ENCODE measurements around the gene ZGPAT. TPM values are rescaled to one million over a fixed set of nuclear protein-coding genes. Genes with fewer than 3 reads are reported as not detected.

The ZGPAT gene
- total and polyA plus RNA-seq, 10 of the 15 experiments (the other 5 are each of a cell fraction or from before 2014, with no cell fraction given) = 0.58 to 52.9 (median 18.0) TPM

DNA sequence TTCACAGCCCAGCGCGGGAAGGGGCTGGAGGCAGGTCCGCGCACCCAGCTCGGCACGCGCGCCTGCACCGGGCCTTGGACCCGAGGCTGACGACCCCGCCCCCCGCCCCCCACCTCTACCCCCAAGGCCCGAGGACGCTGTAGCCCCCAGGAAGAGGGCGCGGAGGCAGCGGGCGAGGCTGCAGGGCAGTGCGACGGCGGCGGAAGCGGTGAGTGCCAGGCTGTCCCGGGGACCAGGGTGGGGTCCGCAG lies 29.8 kb downstream of the ZGPAT start (continued):
- TF ChIP-seq, protein P1, sequence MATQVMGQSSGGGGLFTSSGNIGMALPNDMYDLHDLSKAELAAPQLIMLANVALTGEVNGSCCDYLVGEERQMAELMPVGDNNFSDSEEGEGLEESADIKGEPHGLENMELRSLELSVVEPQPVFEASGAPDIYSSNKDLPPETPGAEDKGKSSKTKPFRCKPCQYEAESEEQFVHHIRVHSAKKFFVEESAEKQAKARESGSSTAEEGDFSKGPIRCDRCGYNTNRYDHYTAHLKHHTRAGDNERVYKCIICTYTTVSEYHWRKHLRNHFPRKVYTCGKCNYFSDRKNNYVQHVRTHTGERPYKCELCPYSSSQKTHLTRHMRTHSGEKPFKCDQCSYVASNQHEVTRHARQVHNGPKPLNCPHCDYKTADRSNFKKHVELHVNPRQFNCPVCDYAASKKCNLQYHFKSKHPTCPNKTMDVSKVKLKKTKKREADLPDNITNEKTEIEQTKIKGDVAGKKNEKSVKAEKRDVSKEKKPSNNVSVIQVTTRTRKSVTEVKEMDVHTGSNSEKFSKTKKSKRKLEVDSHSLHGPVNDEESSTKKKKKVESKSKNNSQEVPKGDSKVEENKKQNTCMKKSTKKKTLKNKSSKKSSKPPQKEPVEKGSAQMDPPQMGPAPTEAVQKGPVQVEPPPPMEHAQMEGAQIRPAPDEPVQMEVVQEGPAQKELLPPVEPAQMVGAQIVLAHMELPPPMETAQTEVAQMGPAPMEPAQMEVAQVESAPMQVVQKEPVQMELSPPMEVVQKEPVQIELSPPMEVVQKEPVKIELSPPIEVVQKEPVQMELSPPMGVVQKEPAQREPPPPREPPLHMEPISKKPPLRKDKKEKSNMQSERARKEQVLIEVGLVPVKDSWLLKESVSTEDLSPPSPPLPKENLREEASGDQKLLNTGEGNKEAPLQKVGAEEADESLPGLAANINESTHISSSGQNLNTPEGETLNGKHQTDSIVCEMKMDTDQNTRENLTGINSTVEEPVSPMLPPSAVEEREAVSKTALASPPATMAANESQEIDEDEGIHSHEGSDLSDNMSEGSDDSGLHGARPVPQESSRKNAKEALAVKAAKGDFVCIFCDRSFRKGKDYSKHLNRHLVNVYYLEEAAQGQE (IDR thresholded peaks at IDR 0.05; ENCODE audit: low read depth, low read length) = no peak
- TF ChIP-seq TCF3 (IDR thresholded peaks at IDR 0.05; ENCODE audit: borderline replicate concordance, insufficient read depth, low read depth, low read length) = no peak

GRCh38 chr20:63737945-63738686 lies 30.3 kb downstream of the ZGPAT start:
- SMC1A ChIA-PET (ENCODE audit: uncharacterized antibody, unreplicated experiment) = interaction anchor here (0.6 kb wide), 1 partner anchor 10 kb away, joined by 3 read pairs; no protein-coding TSS in a partner anchor
- no peaks in the 10 kb centered on the region for H3K9me3 ChIP-seq (replicated peaks; ENCODE audit: control insufficient read depth, insufficient read depth, low read length)
- POLR2A ChIA-PET = interaction anchor here (1.0 to 1.4 kb wide), 2 partner anchors 31 to 217 kb away, joined by 3 to 4 read pairs; partner anchors contain the start of genes ARFRP1 and ZGPAT
- peak; percentile 73 for TF ChIP-seq POLR2A (IDR thresholded peaks at IDR 0.05; ENCODE audit: low read depth, low read length)
- peak in 1 of 2 experiments; percentile 20; a peak in 1 of 3 replicates for TF ChIP-seq EGR1 (IDR thresholded peaks at IDR 0.05; ENCODE audit: borderline replicate concordance in 1 of 2, low read depth in 2 of 2, low read length in 2 of 2)
- 0 out of 2 replicates have a peak, but pooled peaks have one; percentile 61 for TF ChIP-seq NR2F1 (conservative IDR thresholded peaks at IDR 0.05)
- TF ChIP-seq BHLHE40 (IDR thresholded peaks at IDR 0.05; ENCODE audit: borderline replicate concordance in 1 of 2, low read depth in 2 of 2, low read length in 1 of 2) = peak in 1 of 2 experiments; percentile 61; a peak in 2 of 4 replicates
- no peak for TF ChIP-seq USF2 (IDR thresholded peaks at IDR 0.05; ENCODE audit: borderline replicate concordance, low read depth, low read length)
- TF ChIP-seq CHD1 (IDR thresholded peaks at IDR 0.05; ENCODE audit: low read depth, low read length) = no peak
- WGBS (ENCODE audit: insufficient coverage, insufficient replicate concordance, low lambda C conversion rate, missing lambda C conversion rate) = 45% methylated on average over 26 of the region's 43 CpGs
- H3K4me3 ChIP-seq = peak overlapping the region; percentile 84
- peaks cover 5 to 28% of the 10 kb centered on the region in 2 experiments; a peak in 3 of 4 replicates for H3K36me3 ChIP-seq (ENCODE audit: control insufficient read depth in 2 of 2, insufficient read depth in 2 of 2, low read length in 1 of 2)
- peak overlapping the region; percentile 93 for H3K4me2 ChIP-seq (ENCODE audit: control insufficient read depth, insufficient read depth)
- peak overlapping the region; percentile 94; the same call in 1 of the 2 replicates for H3K27ac ChIP-seq (ENCODE audit: control insufficient read depth, insufficient read depth)
- H3K9ac ChIP-seq (ENCODE audit: control insufficient read depth, insufficient read depth, low read length) = peak overlapping the region; percentile 12; the same call in 1 of the 2 replicates
- H4K20me1 ChIP-seq (ENCODE audit: control insufficient read depth, insufficient read depth) = no peaks in the 10 kb centered on the region
- no peak for DNase-seq (ENCODE audit: low read depth, low spot score)
- no TSS peak for BruUV-seq (replicated peaks)
- intact Hi-C loops (cut with micrococcal nuclease; ENCODE audit: unreplicated experiment) (loop anchor here (2.0 kb wide), 2 partner anchors 31 to 127 kb away; partner anchors contain the start of genes ARFRP1 and TPD52L2), in situ Hi-C loops (cut with MboI) (no loop called here)
- FAIRE-seq = no peak
- peak; percentile 51 for ATAC-seq
- CTCF ChIA-PET = interaction anchor here (0.6 to 2.9 kb wide), 3 partner anchors 31 to 236 kb away, joined by 3 to 28 read pairs (median 3); partner anchors contain the start of genes ARFRP1 and ZGPAT
- H3K79me2 ChIP-seq (ENCODE audit: control insufficient read depth, insufficient read depth, low read length) = peaks cover 17% of the 10 kb centered on the region
- no peaks in the 10 kb centered on the region for H3K27me3 ChIP-seq (replicated peaks in 1 of 2; ENCODE audit: control insufficient read depth in 2 of 2, insufficient read depth in 2 of 2, low read length in 1 of 2)
- RAD21 ChIA-PET (ENCODE audit: unreplicated experiment) = interaction anchor here (1.0 to 4.2 kb wide), 6 partner anchors 10 to 201 kb away, joined by 3 to 32 read pairs (median 4); partner anchors contain the start of genes ARFRP1, PTK6, TPD52L2 and ZGPAT
- no peak overlapping the region for H2AFZ ChIP-seq (ENCODE audit: control insufficient read depth, low read depth, low read length)
- peaks cover 33% of the 10 kb centered on the region for H3K4me1 ChIP-seq (ENCODE audit: control insufficient read depth, insufficient read depth, low read length)

Measured in GM12878 (cell line).